HG03196 (cell line): ENCODE results near the gene MRFAP1L1.
"Not testable (repeated sequence)": the region's sequence is repeated elsewhere in the genome, so short reads cannot be mapped to it uniquely, and the experiment has no call there.

ENCODE experiments used
- ATAC-seq: cut with Tn5 transposase; IDR thresholded peaks from one replicate; pipeline ENCODE4 v1.9.1; 2021; ENCODE audit not compliant: unreplicated experiment

The MRFAP1L1 gene

DNA sequence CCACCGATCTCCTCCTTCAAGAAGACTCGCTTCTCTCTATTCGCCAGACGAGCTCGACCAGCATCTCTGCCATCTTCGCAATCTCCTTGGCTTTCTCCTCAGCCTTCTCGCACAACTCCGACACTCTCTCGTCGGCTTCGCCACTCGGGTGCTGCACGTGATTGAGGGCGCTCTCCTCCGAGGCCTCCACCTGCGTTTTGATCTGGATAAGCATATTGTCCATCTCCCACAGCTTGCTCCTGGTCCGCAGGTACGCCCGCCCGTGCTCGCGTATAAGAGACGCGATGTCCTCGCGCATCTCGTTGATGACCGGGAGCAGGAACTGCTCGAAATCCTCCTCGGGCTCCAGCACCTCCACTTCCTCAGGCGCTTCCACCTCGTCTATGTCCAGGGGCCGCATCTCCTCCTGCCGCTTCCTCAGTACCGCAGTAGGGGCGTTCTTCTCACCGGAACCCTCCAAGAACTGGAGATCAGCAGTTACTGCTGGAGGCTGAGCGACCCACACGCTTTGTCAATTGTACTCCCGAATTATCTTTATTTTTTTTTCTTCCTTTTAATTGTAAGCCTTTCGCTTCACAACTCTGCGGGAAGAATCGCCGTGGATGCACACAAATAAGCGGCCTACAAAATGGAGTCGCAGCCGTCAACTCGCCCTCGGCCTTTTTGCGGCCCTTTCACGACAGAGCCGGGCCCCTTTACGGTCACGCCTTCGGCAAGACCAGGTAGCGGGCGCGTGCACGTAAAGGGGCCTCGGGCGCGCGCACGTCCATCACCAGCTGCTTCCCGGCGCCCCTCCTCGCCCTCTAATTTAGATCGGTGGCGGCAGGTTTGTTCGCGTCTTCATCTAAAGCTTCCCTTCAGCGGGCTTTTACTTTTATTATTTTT is at the start of gene MRFAP1L1:
MRFAP1L1 (minus strand) TSS at position 636 of the 885 bp plus-strand sequence; CDS start at position 400, 236 bp downstream.
- ATAC-seq, result peak; percentile 76

DNA sequence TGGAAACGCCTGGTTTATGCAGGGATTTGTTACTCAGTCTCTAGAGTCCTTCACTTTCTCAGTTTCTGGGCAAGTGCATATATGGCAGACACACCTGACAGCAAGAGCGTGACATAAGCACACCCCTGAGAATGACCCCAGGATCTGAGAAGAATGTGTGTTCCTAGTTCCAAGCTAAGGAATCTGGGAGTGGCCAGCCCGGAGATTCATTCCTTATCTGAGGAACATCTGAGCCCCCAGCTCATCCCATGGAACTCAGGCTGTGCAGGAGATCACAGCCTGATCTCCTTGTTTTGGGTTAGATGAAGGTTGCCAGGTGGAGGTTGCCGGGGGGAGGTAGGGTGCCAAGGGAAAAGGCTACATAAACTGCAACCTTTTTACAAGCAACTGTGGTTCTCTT is 49.1 kb upstream of the MRFAP1L1 start:
- ATAC-seq, result no peak

GRCh38 chr4:6756345-6756744 is 46.7 kb upstream of the MRFAP1L1 start:
- not testable (repeated sequence) for ATAC-seq

DNA sequence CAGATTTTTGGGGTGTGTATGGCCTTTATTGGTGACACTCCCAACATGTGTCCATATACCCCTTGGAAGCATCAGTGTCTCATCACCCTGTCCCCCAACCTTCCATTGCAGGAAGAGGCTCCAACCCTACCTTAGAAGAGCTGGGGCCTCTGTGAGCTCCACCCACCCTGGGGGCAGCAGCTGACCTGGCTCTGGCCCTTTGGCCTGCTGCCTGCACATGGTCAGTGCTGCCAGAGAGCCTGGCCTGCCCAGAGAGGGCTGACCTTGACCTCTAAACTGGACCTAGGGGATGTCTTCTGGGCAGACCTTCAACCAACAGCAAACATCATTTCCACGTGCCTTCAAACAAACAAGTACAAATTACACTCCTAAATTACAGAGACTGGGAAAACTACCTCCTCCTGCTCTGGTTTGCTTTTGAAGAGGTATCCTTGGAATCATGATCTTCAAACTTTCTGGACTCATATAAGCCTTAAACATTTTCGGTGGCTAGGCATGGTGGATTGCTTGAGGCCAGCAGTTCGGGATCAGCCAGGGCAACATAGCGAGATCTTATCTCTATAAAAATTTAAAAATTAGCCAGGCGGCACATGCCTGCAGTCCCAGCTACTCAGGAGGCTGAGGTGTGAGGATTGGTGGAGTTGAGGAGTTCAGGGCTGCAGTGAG is 45.6 kb upstream of the MRFAP1L1 start:
- no peak for ATAC-seq

GRCh38 chr4:6754481-6755087 is 44.9 kb upstream of the MRFAP1L1 start:
- no peak for ATAC-seq

GRCh38 chr4:6753891-6754290 is 44.2 kb upstream of the MRFAP1L1 start:
- no peak for ATAC-seq

DNA sequence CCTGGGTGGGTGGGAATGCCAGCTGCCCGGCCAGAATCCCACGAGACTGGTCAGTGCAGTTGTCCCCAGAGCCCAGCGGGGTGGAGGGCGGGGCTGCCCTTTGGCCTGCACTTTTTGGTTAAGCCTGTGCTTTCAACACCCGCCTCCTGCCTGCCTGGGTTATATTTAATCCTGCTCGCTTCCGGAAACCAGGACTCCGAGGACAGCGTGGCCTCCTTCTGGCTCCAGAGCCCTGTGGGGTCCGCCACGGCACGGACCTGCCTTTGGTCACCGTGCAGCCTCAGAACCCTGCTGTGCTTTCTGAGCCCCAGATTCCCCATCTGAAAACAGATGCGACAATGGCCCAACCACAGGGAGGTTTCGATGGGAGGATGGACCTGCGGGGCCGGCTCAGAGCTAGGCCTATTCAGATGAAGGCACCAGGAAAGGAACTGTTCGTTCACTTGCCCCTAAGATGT is 43.5 kb upstream of the MRFAP1L1 start:
- no peak for ATAC-seq

- no peak for ATAC-seq
Observed at GRCh38 chr4:6752486-6752829, 42.8 kb upstream of the MRFAP1L1 start.

- no peak for ATAC-seq
Observed at GRCh38 chr4:6751611-6752485, 42.2 kb upstream of the MRFAP1L1 start.

- ATAC-seq, result no peak
Observed at GRCh38 chr4:6750286-6751221, 40.9 kb upstream of the MRFAP1L1 start.

- ATAC-seq, result no peak
Observed at GRCh38 chr4:6749340-6750171, 39.9 kb upstream of the MRFAP1L1 start.

DNA sequence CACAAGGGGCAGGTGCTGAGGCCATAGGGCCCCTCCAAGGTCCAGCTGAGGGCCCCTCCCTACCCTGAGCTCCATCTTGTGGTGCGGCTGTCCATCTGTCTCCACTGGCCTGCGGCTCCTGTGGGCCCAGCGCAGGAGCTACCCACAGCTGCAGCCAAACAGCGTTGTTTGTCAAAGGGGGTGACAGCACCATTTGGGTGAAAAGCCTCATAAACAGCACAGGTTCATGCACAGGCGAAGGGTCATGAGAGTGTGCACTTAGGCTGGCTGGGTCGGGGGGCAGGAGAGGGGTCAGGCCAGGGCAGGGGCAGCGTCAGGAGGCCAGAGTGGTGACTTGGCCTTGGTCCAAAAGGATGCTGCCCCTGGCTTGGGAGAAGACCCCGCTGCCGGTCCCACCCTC is 38.6 kb upstream of the MRFAP1L1 start:
- no peak for ATAC-seq

DNA sequence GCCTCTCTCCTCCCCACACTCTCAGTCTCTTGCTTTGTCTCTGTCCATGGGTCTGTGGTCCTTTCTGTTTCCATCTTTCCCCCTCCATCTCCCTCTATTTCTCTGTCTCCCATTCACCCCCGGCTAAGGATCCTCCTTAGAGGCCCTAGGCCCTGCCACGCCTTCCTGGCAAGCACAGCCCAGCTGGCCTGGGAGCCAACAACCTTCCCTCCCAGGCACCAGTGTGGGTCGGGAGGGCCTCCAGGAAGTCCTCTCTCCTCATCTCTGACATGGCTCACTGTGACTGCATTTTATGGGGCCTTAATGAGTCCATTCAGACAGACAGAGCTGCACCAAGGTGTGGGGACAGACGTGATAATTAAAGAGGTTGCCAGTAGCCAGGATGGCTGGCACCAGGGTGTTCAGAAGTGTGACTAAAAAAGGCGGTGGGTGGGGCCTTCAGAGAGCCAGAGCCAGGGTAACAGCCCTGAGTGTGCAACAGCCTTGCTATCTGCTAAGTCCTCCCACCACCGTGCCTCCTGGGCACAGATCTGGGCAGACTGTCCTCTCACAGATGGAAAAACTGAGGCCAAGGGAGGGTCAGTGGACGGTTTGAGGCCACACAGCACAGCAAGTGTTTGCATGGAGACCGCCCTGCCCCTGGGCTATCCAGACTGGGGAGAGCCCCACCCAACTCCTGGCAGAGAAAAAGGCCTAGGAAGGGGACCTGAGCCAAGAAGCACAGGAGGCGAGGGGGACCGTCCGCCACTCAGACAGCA is 37.8 kb upstream of the MRFAP1L1 start:
- ATAC-seq, result no peak

- ATAC-seq, result no peak
Observed at GRCh38 chr4:6746721-6747293, 37.1 kb upstream of the MRFAP1L1 start.

- no peak for ATAC-seq
Observed at GRCh38 chr4:6742989-6743388, 33.3 kb upstream of the MRFAP1L1 start.

DNA sequence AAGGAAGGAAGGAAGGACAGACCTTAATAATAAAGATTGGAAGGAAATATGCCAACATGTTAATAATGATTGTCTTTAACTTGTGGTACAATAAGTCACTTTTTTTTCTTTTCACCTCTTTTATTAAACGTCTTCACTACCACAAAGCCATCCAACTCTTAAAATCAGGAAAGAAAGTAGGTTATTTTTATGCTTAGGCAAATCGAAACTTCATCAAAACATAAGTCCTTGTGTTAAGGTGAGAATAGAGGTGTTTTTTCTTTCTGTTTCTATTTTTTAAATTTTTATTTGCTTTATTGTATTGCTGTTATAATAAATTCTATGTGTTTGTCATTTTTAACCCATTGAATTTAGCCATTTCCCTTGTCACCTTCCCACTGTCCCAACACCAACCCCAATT is 32.8 kb upstream of the MRFAP1L1 start:
- no peak for ATAC-seq

GRCh38 chr4:6740347-6740746 is 30.7 kb upstream of the MRFAP1L1 start:
- ATAC-seq, result no peak

DNA sequence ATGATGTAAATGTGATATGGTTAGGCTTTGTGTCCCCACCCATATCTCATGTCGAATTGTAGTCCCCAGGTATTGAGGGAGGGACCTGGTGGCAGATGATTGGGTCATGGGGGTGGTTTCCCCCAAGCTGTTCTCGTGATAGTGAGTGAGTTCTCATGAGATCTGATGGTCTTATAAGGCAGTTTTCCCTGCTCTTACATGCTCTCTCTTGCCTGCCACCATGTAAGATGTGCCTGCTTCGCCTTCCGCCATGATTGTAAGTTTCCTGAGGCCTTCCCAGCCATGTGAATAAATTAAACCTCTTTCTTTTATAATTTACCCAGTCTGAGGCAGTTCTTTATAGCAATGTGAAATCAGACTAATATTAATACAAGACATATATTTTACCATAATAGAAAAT is 30.3 kb upstream of the MRFAP1L1 start:
- ATAC-seq, result no peak
